ENCODE data around the gene KCNK4.

GRCh38 chr11:64288353-64288750, 2.8 kb upstream of the KCNK4 start:
- no peak for TF ChIP-seq CTCF (optimal IDR thresholded peaks at IDR 0.05 in 1 of 3, IDR thresholded peaks at IDR 0.05 in 1 of 3, conservative IDR thresholded peaks at IDR 0.05 in 1 of 3; ENCODE audit: extremely low read depth in 1 of 3, insufficient read depth in 2 of 3, low read length in 3 of 3)
- TF ChIP-seq EZH2 (IDR thresholded peaks at IDR 0.05; ENCODE audit: low read length): no peak
